ENCODE results near the gene FEZF2. TPM values are rescaled to one million over a fixed set of nuclear protein-coding genes. Genes with fewer than 3 reads are reported as not detected.

Gene FEZF2
- total and polyA plus RNA-seq, 9 of the 15 experiments (the other 6 are each of a cell fraction or from before 2014, with no cell fraction given), result not detected

DNA sequence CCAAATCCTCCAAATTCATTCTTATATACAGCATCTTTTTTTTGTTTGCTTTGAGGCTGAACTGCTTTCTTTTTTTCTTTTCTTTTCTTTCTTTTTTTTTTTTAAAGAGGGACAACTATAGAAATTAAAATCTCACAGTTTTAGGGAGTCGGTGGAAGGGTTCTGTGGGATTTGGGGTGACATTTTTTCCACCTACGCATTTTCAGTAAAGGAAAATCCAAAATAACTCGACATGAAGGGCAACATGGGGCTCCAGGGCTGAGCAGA is 3.0 kb upstream of the FEZF2 start (continued):
- TF ChIP-seq TEAD2 (tag; IDR thresholded peaks at IDR 0.05) (no peak), HOXB6 (CRISPR knock-in tag; IDR thresholded peaks at IDR 0.05; ENCODE audit: borderline replicate concordance) (no peak), ZNF253 (CRISPR knock-in tag; conservative IDR thresholded peaks at IDR 0.05) (no peak)

DNA sequence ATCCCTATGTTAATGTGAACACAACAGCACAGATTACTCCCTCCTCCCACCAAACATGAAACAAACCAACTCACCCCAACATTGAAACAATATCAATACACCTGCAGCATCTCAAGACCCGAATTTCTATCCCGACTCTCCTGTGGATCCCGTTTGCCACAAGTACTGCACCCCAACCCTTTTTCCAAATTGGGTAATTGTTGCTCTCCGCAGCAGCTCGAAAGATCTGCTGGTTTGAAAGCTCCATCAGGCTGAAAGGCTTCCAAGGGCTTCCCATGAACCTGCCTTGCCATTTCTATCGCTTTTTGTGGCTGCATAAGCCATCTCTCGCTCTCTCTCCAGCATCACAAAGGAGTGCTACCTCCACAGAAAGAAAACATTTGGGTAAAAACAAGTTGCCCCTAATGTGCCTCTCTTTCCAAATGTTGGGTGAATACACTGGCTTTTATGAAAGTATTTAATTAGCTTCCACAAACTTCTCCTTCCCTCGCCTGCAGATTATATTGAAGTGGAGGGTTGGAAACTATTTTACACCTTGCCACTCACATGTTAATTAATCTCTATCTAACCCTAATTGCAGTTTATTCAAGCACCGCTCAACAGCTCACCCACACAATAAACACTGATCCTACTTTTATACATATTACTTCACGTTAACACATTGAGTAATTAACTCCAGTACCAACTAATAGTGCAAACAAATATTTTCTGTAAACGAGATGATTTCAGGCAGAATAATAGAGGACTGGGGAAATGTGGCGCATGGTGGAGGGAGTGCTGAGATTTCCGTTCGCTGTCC is 2.5 kb upstream of the FEZF2 start:
- Histone ChIP-seq H3K79me2 (ENCODE audit: control insufficient read depth, insufficient read depth, low read length) (no peaks in the 10 kb centered on the region), H3K4me2 (ENCODE audit: insufficient read depth, low read length) (no peak overlapping the region), H3K4me1 (replicated peaks in 1 of 2; ENCODE audit: control insufficient read depth in 2 of 2, insufficient read depth in 2 of 2, low read length in 2 of 2) (no peaks in the 10 kb centered on the region), H3K9me3 (replicated peaks; ENCODE audit: control insufficient read depth, insufficient read depth, low read depth, low read length) (no peaks in the 10 kb centered on the region), H3K9ac (ENCODE audit: insufficient read depth in 1 of 2, low read depth in 2 of 2, low read length in 2 of 2) (no peak overlapping the region), H3K27ac (ENCODE audit: extremely low read depth, low read depth, low read length) (no peak overlapping the region), H3K27me3 (ENCODE audit: control insufficient read depth in 2 of 2, insufficient read depth in 2 of 2, low read length in 2 of 2) (peaks cover 0 to 43% of the 10 kb centered on the region in 2 experiments; a peak in 2 of 5 replicates), H4K20me1 (replicated peaks; ENCODE audit: control insufficient read depth, insufficient read depth, low read length) (no peaks in the 10 kb centered on the region), H2AFZ (ENCODE audit: low read depth, low read length) (no peak overlapping the region), H3K9me1 (ENCODE audit: control insufficient read depth, insufficient read depth, low read length) (no peaks in the 10 kb centered on the region), H3K36me3 (ENCODE audit: control insufficient read depth, insufficient read depth, low read length) (no peaks in the 10 kb centered on the region), H3K4me3 (no peak overlapping the region)
- ChIA-PET POLR2A (no interaction called here), CTCF (ENCODE audit: low intra/inter-chr PET ratio) (no interaction called here)
- intact Hi-C loops (cut with micrococcal nuclease) (no loop called here), in situ Hi-C loops (cut with MboI) (no loop called here)
- no TSS peak for BruUV-seq (replicated peaks)
- FAIRE-seq (no peak), DNase-seq (ENCODE audit: extremely low read depth in 1 of 4, low spot score in 3 of 4) (no peak), ATAC-seq (no peak)
- 3% methylated on average over 14 of the region's 14 CpGs for WGBS (ENCODE audit: insufficient coverage, low coverage, missing lambda C conversion rate)
- no peak for TF ChIP-seq ZNF668 (CRISPR knock-in tag; IDR thresholded peaks at IDR 0.05)
- TF ChIP-seq ATF7 (IDR thresholded peaks at IDR 0.05), result no peak
- TF ChIP-seq MAFF (IDR thresholded peaks at IDR 0.05; ENCODE audit: low read length), result no peak
- TF ChIP-seq, protein P1, sequence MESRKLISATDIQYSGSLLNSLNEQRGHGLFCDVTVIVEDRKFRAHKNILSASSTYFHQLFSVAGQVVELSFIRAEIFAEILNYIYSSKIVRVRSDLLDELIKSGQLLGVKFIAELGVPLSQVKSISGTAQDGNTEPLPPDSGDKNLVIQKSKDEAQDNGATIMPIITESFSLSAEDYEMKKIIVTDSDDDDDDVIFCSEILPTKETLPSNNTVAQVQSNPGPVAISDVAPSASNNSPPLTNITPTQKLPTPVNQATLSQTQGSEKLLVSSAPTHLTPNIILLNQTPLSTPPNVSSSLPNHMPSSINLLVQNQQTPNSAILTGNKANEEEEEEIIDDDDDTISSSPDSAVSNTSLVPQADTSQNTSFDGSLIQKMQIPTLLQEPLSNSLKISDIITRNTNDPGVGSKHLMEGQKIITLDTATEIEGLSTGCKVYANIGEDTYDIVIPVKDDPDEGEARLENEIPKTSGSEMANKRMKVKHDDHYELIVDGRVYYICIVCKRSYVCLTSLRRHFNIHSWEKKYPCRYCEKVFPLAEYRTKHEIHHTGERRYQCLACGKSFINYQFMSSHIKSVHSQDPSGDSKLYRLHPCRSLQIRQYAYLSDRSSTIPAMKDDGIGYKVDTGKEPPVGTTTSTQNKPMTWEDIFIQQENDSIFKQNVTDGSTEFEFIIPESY (CRISPR knock-in tag; IDR thresholded peaks at IDR 0.05), result no peak
- TF ChIP-seq, protein P2, sequence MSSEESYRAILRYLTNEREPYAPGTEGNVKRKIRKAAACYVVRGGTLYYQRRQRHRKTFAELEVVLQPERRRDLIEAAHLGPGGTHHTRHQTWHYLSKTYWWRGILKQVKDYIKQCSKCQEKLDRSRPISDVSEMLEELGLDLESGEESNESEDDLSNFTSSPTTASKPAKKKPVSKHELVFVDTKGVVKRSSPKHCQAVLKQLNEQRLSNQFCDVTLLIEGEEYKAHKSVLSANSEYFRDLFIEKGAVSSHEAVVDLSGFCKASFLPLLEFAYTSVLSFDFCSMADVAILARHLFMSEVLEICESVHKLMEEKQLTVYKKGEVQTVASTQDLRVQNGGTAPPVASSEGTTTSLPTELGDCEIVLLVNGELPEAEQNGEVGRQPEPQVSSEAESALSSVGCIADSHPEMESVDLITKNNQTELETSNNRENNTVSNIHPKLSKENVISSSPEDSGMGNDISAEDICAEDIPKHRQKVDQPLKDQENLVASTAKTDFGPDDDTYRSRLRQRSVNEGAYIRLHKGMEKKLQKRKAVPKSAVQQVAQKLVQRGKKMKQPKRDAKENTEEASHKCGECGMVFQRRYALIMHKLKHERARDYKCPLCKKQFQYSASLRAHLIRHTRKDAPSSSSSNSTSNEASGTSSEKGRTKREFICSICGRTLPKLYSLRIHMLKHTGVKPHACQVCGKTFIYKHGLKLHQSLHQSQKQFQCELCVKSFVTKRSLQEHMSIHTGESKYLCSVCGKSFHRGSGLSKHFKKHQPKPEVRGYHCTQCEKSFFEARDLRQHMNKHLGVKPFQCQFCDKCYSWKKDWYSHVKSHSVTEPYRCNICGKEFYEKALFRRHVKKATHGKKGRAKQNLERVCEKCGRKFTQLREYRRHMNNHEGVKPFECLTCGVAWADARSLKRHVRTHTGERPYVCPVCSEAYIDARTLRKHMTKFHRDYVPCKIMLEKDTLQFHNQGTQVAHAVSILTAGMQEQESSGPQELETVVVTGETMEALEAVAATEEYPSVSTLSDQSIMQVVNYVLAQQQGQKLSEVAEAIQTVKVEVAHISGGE (CRISPR knock-in tag; IDR thresholded peaks at IDR 0.05), result no peak
- TF ChIP-seq ZZZ3 (IDR thresholded peaks at IDR 0.05), result no peak
- TF ChIP-seq, protein P3, sequence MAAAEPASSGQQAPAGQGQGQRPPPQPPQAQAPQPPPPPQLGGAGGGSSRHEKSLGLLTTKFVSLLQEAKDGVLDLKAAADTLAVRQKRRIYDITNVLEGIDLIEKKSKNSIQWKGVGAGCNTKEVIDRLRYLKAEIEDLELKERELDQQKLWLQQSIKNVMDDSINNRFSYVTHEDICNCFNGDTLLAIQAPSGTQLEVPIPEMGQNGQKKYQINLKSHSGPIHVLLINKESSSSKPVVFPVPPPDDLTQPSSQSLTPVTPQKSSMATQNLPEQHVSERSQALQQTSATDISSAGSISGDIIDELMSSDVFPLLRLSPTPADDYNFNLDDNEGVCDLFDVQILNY (CRISPR knock-in tag; IDR thresholded peaks at IDR 0.05), result no peak
- no peak for TF ChIP-seq SMC3 (conservative IDR thresholded peaks at IDR 0.05; ENCODE audit: insufficient read depth, low read depth, low read length)
- TF ChIP-seq GABPB2 (CRISPR knock-in tag; conservative IDR thresholded peaks at IDR 0.05), result no peak
- no peak for TF ChIP-seq ETV1 (tag; conservative IDR thresholded peaks at IDR 0.05; ENCODE audit: low read depth)
- no peak for TF ChIP-seq DACH1 (IDR thresholded peaks at IDR 0.05; ENCODE audit: partially characterized antibody)
